ENCODE measurements around the gene FKRP. TPM values are rescaled to one million over a fixed set of nuclear protein-coding genes. Genes with fewer than 3 reads are reported as not detected.

FKRP gene
- total and polyA plus RNA-seq, 2 donors: 10.6 to 19.3 TPM

GRCh38 chr19:46731584-46731983 lies 14.3 kb upstream of the FKRP start:
- Histone ChIP-seq H3K36me3 (ENCODE audit: insufficient read depth) (peaks cover 2% of the 10 kb centered on the region), H3K4me3 (ENCODE audit: low read depth, low read length) (no peak overlapping the region), H3K27ac (ENCODE audit: low read depth) (no peak overlapping the region), H3K4me1 (ENCODE audit: insufficient read depth) (no peaks in the 10 kb centered on the region)
- 79% methylated on average over 14 of the region's 14 CpGs for WGBS
- no peak for DNase-seq (ENCODE audit: extremely low spot score)

- 88% methylated on average over 28 of the region's 28 CpGs for WGBS
- Histone ChIP-seq H3K27ac (ENCODE audit: low read depth) (no peak overlapping the region), H3K4me3 (ENCODE audit: low read depth, low read length) (no peak overlapping the region), H3K4me1 (ENCODE audit: insufficient read depth) (no peaks in the 10 kb centered on the region), H3K36me3 (ENCODE audit: insufficient read depth) (peaks cover 4% of the 10 kb centered on the region)
- no peak for DNase-seq (ENCODE audit: extremely low spot score)
Observed at GRCh38 chr19:46732172-46732938, 13.5 kb upstream of the FKRP start.

- 87% methylated on average over 23 of the region's 23 CpGs for WGBS
- peaks cover 5% of the 10 kb centered on the region for H3K36me3 ChIP-seq (ENCODE audit: insufficient read depth)
- no peak overlapping the region for H3K4me3 ChIP-seq (ENCODE audit: low read depth, low read length)
- DNase-seq (ENCODE audit: extremely low spot score): no peak
- H3K27ac ChIP-seq (ENCODE audit: low read depth): no peak overlapping the region
- H3K4me1 ChIP-seq (ENCODE audit: insufficient read depth): no peaks in the 10 kb centered on the region
Observed at GRCh38 chr19:46732966-46733689, 12.7 kb upstream of the FKRP start.

- no peaks in the 10 kb centered on the region for H3K4me1 ChIP-seq (ENCODE audit: insufficient read depth)
- DNase-seq (ENCODE audit: extremely low spot score): no peak
- peaks cover 5% of the 10 kb centered on the region for H3K36me3 ChIP-seq (ENCODE audit: insufficient read depth)
- 86% methylated on average over 11 of the region's 11 CpGs for WGBS
- no peak overlapping the region for H3K27ac ChIP-seq (ENCODE audit: low read depth)
- H3K4me3 ChIP-seq (ENCODE audit: low read depth, low read length): no peak overlapping the region
Observed at GRCh38 chr19:46733690-46734292, 12.1 kb upstream of the FKRP start.

- H3K4me3 ChIP-seq (ENCODE audit: low read depth, low read length): no peak overlapping the region
- no peaks in the 10 kb centered on the region for H3K4me1 ChIP-seq (ENCODE audit: insufficient read depth)
- DNase-seq (ENCODE audit: extremely low spot score): no peak
- no peak overlapping the region for H3K27ac ChIP-seq (ENCODE audit: low read depth)
- H3K36me3 ChIP-seq (ENCODE audit: insufficient read depth): peaks cover 3% of the 10 kb centered on the region
- 60% methylated on average over 22 of the region's 22 CpGs for WGBS
Observed at GRCh38 chr19:46736531-46737297, 9.1 kb upstream of the FKRP start.

- no peak for DNase-seq (ENCODE audit: extremely low spot score)
- no peaks in the 10 kb centered on the region for H3K4me1 ChIP-seq (ENCODE audit: insufficient read depth)
- H3K36me3 ChIP-seq (ENCODE audit: insufficient read depth): peaks cover 3% of the 10 kb centered on the region
- no peak overlapping the region for H3K4me3 ChIP-seq (ENCODE audit: low read depth, low read length)
- 76% methylated on average over 7 of the region's 7 CpGs for whole genome bisulfite sequencing
- H3K27ac ChIP-seq (ENCODE audit: low read depth): no peak overlapping the region
Observed at GRCh38 chr19:46737298-46737654, 8.6 kb upstream of the FKRP start.

- H3K4me1 ChIP-seq (ENCODE audit: insufficient read depth): no peaks in the 10 kb centered on the region
- WGBS: 79% methylated on average over 19 of the region's 19 CpGs
- DNase-seq (ENCODE audit: extremely low spot score): no peak
- H3K4me3 ChIP-seq (ENCODE audit: low read depth, low read length): no peak overlapping the region
- peaks cover 3% of the 10 kb centered on the region for H3K36me3 ChIP-seq (ENCODE audit: insufficient read depth)
- no peak overlapping the region for H3K27ac ChIP-seq (ENCODE audit: low read depth)
Observed at GRCh38 chr19:46737761-46738171, 8.1 kb upstream of the FKRP start.

GRCh38 chr19:46739290-46739771 lies 6.5 kb upstream of the FKRP start:
- no peaks in the 10 kb centered on the region for H3K4me1 ChIP-seq (ENCODE audit: insufficient read depth)
- no peak overlapping the region for H3K4me3 ChIP-seq (ENCODE audit: low read depth, low read length)
- DNase-seq (ENCODE audit: extremely low spot score): no peak
- H3K36me3 ChIP-seq (ENCODE audit: insufficient read depth): peaks cover 3% of the 10 kb centered on the region
- H3K27ac ChIP-seq (ENCODE audit: low read depth): no peak overlapping the region
- WGBS: 35% methylated on average over 14 of the region's 14 CpGs

GRCh38 chr19:46741447-46741846 lies 4.4 kb upstream of the FKRP start:
- DNase-seq (ENCODE audit: extremely low spot score): no peak
- H3K36me3 ChIP-seq (ENCODE audit: insufficient read depth): peaks cover 3% of the 10 kb centered on the region
- no peak overlapping the region for H3K4me3 ChIP-seq (ENCODE audit: low read depth, low read length)
- 80% methylated on average over 17 of the region's 17 CpGs for WGBS
- no peak overlapping the region for H3K27ac ChIP-seq (ENCODE audit: low read depth)
- H3K4me1 ChIP-seq (ENCODE audit: insufficient read depth): no peaks in the 10 kb centered on the region

GRCh38 chr19:46742926-46743480 lies 2.9 kb upstream of the FKRP start:
- no peaks in the 10 kb centered on the region for H3K36me3 ChIP-seq (ENCODE audit: insufficient read depth)
- WGBS: 81% methylated on average over 4 of the region's 4 CpGs
- DNase-seq (ENCODE audit: extremely low spot score): no peak
- no peak overlapping the region for H3K4me3 ChIP-seq (ENCODE audit: low read depth, low read length)
- H3K27ac ChIP-seq (ENCODE audit: low read depth): no peak overlapping the region
- H3K4me1 ChIP-seq (ENCODE audit: insufficient read depth): no peaks in the 10 kb centered on the region

- no peak overlapping the region for H3K4me3 ChIP-seq (ENCODE audit: low read depth, low read length)
- no peaks in the 10 kb centered on the region for H3K4me1 ChIP-seq (ENCODE audit: insufficient read depth)
Observed at GRCh38 chr19:46744005-46744691, 1.7 kb upstream of the FKRP start.

GRCh38 chr19:46745030-46745429 lies 827 bp upstream of the FKRP start:
- Histone ChIP-seq H3K27ac (ENCODE audit: low read depth) (no peak overlapping the region), H3K4me3 (ENCODE audit: low read depth, low read length) (peak overlapping the region; percentile 98), H3K4me1 (ENCODE audit: insufficient read depth) (no peaks in the 10 kb centered on the region), H3K36me3 (ENCODE audit: insufficient read depth) (no peaks in the 10 kb centered on the region)
- DNase-seq (ENCODE audit: extremely low spot score): no peak
- WGBS: 13% methylated on average over 8 of the region's 8 CpGs

More at GRCh38 chr19:46744005-46744691, 1.7 kb upstream of the FKRP start:
- no peaks in the 10 kb centered on the region for H3K36me3 ChIP-seq (ENCODE audit: insufficient read depth)
- DNase-seq (ENCODE audit: extremely low spot score): no peak
- 84% methylated on average over 12 of the region's 12 CpGs for whole genome bisulfite sequencing
- no peak overlapping the region for H3K27ac ChIP-seq (ENCODE audit: low read depth)

All from urinary bladder (tissue), 4 donors.